ENCODE data around the gene RBM46.

Gene RBM46, protein sequence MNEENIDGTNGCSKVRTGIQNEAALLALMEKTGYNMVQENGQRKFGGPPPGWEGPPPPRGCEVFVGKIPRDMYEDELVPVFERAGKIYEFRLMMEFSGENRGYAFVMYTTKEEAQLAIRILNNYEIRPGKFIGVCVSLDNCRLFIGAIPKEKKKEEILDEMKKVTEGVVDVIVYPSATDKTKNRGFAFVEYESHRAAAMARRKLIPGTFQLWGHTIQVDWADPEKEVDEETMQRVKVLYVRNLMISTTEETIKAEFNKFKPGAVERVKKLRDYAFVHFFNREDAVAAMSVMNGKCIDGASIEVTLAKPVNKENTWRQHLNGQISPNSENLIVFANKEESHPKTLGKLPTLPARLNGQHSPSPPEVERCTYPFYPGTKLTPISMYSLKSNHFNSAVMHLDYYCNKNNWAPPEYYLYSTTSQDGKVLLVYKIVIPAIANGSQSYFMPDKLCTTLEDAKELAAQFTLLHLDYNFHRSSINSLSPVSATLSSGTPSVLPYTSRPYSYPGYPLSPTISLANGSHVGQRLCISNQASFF

GRCh38 chr4:154781126-154781982, at the start of gene RBM46:
Gene RBM46, plus strand, starts transcription at chr4:154781272. Its CDS starts 15,481 bp downstream, at chr4:154796753.
- no peak for DNase-seq

DNA sequence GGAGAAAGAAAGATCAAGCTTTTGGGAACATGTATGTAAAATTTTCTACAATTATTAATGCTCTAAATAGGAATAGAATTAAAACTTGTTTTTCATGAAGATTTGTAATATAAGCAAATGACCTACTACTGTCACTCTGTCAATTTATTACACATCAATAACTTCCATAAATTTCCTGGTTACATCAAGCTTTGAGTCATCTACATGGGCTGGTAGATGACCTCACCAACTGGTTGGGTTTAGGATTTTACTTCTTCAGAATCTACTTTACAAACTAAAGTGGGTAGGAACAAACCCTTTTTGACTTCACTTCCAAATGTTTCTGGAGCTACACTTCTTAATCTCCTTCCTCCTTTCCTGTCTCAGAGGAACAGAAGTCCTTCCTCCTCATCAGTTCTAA, 49.3 kb upstream of the RBM46 start:
- DNase-seq = no peak

- no peak for DNase-seq
Observed at GRCh38 chr4:154732669-154733068, 48.4 kb upstream of the RBM46 start.

DNA sequence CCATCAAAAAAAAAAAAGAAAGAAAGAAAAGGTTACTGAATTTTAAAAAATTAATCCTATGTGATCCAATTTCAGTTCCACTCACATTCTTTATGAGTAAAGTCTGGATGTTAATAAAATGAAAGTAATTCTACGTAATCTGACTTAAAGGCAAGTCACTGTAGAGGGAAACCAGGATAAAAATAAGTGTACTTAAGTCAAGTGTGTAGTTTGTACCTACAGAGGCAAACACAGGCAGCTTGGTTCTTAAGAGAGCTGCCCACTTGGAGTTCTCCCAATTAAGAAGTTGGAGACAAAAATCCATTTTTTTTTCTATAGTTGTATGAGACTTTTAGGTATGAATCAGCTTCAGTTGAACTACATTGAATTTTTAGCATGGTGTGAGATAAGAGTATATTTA, 44.3 kb upstream of the RBM46 start:
- DNase-seq = no peak

- DNase-seq = no peak
Observed at GRCh38 chr4:154738426-154738825, 42.6 kb upstream of the RBM46 start.

- no peak for DNase-seq
Observed at GRCh38 chr4:154739111-154739510, 42.0 kb upstream of the RBM46 start.

- no peak for DNase-seq
Observed at GRCh38 chr4:154740462-154740861, 40.6 kb upstream of the RBM46 start.

DNA sequence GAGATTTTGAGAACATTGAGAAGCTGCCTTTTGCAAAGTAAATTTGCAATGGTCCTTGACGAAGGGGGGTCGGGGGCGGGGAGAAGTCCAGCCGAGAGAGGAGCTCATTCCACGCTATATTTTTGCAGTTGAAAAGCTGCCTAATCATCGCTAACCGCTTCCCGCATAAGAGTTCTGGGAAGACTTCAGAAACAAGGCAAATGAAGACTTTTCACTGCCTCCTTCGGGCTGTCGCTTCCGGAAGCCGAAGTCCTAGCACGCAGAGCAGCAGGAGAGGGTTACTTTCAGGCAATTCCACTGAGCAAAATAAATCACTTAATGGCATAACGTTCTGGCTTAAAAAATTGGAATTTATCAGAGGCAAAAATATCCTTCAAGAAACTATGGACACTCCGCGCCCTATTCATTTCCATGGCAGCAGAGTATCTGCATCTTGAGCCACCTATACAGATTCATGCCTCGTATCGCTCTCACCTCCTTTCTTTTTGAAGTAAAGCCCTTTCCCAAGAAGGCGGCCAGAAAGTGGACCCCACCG, 39.9 kb upstream of the RBM46 start:
- DNase-seq = no peak

DNA sequence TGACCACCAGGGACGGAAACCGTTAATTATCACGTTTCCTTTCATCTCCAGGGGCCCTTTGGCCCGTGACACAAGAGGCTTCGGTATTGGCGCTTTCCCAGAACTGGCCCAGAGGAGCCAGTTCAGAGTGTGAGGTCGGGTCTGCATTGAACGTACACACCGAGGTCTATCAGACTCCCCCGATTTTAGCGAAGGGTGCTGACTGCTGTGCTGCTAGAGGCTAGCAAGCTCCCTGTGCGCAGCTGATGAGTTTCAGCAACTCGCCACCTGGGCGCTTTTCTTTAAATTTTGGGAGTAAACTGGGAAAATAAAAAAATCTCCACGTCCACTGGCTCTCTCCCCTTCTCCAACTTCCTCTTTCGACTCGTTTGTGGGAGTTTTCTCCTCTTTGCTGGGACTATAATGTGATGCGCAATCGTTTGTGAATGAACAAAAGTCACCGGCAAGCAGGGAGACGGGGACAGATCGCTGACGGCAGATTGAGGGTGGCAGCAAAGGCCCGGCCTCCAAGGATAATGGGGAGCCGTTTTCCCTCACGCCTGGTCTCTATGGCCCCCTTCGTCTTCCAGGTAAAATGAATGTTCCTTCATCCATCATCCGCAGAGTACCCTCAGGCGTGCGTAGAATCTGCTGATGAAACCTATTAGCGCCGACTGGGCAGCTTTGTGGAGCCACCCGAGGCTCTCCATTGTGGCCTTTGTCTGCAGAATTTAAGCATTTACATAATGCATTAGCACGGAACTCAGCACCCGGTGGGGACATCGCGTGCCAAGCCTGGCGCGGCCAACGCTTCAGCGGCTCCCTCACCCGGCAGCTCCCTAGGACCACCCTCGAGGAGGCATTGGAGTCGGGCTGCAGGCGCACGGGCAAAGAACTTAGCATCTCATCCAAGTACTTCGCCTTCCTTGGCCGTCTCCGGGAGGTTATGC, 38.9 kb upstream of the RBM46 start:
- DNase-seq = no peak

GRCh38 chr4:154743683-154744340, 37.3 kb upstream of the RBM46 start, which contains the start of gene LRAT:
Gene LRAT, plus strand, starts transcription at chr4:154744000. Its CDS starts 327 bp downstream, at chr4:154744327.
- no peak for DNase-seq

GRCh38 chr4:154744341-154744926, 36.6 kb upstream of the RBM46 start:
- no peak for DNase-seq

GRCh38 chr4:154757713-154758112, 23.4 kb upstream of the RBM46 start:
- no peak for DNase-seq

DNA sequence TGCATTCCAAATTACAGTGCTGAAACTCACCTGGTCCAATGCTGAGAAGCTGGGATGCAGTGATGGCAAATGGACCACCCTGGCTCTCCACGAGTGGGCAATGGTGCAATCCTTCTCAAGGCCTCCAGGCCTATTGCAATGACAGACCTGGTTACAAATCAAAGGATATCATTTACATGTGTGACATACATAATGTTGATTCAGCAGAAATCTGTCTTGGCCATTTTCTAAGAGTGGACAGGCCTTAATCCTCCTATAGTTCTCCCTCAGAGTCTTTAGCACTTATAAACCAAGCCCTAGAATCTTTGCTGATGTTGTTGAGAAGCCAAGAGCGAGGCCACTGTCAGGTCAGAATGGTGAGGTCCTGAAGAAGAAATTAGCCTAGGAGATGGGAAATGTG, 20.2 kb upstream of the RBM46 start:
- DNase-seq = no peak

DNA sequence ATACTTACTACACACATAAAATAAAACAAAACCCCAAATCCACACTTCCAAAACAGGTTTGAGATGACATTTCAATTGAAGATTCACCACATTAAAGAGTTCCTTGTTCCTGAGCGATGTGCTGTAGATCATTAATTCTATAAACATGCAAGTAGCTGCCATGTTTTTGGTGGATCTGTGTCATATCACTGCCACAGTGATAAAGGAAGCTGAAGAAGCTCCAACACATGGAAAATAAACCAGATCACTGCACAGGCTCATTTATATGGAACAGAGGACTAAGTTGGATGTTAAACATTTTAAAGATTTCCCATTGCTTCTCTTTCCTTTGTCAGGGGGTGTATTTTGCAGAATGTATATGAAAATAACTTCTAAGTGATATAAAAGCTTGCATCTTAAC, 2.8 kb upstream of the RBM46 start:
- DNase-seq = no peak

- no peak for DNase-seq
Observed at GRCh38 chr4:154779362-154779947, 1.6 kb upstream of the RBM46 start.

GRCh38 chr4:154781983-154782293, 866 bp downstream of the RBM46 start:
- DNase-seq = no peak

- DNase-seq = peak; percentile 44
Observed at GRCh38 chr4:154807042-154807630, 26.1 kb downstream of the RBM46 start.

DNA sequence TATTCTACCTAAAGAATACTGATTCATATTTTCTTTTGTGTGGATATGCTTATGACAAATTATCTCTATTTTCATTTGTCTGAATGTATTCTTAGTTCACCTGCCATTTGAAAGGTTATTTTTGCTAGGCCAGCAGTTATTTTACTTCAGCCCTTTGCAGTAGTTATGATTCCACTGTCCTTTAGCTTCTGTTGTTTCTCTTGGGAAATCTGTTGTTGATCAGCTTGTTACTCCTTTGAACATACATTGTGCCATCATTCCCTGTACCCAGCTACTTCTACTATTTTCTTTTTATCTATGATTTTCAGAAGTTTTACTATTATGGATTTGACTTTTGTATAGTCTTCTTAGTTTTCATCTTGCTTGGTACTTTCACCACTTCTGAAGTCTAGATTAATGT, 37.2 kb downstream of the RBM46 start:
- no peak for DNase-seq

DNA sequence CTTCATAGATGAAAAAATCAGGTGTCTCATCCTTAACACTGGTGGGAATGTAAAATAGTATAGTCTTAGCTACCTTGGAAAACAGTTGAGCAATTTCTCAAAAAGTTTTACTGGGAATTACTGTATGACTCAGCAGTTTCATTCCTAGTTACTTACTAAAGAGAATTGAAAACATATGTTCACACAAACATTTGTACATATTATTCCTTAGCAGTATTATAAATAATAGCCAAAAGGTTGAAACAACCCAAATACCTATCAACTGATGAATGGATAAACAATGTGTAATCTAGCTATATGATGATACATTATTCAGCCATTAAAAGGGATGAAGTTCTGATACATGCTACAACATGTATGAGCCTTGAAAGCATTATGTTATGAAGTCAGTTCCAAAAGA, 41.7 kb downstream of the RBM46 start:
- no peak for DNase-seq

GRCh38 chr4:154836030-154836429, 55.0 kb downstream of the RBM46 start:
- DNase-seq = no peak

DNA sequence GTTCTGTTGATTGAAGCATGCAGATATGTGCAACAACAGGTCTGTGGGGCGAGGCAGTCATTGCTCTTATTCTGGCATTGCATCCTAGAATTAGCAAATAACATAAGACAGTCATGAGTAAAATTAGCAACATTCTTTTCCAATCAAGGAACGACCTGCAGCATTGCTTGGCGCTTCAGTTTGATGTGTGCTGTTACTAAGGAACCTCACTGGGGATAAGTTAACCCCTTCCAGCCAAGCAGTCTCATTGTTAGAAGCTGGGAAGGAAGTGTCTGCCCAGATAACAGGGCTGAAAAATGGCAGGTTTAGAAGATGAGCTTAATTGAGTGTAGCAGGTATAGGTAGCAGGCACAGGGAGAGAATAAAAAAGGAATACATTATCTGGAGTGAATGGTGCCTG, 55.4 kb downstream of the RBM46 start:
- no peak for DNase-seq

Measured in MV-4-11 (cell line).